Loucy (cell line): ENCODE results near the gene SDCCAG8.

Source experiments
- H2AFZ ChIP-seq: fragments of 200-600 bp; sonication (generic); 2 replicates; pipeline ENCODE4 v1.6.0; 2016; ENCODE audit warnings: antibody characterized with exemption, mild to moderate bottlenecking, low read length, moderate library complexity
- H3F3A ChIP-seq: fragments of 200-600 bp; 2 replicates; pipeline ENCODE4 v1.6.0; 2016; ENCODE audit warnings: antibody characterized with exemption, low read depth, mild to moderate bottlenecking
- H3K27me3 ChIP-seq: fragments of 200-600 bp; sonication (generic); 2 replicates; pipeline ENCODE4 v1.6.1; 2014; ENCODE audit warnings: low read length, mild to moderate bottlenecking; ENCODE audit not compliant: insufficient read depth, poor library complexity, severe bottlenecking
- H3K36me3 ChIP-seq: fragments of 200-600 bp; sonication (generic); 2 replicates; pipeline ENCODE4 v1.6.1; 2016; ENCODE audit warnings: low read length; ENCODE audit not compliant: insufficient read depth
- H3K4me1 ChIP-seq: fragments of 200-600 bp; sonication (generic); 2 replicates; pipeline ENCODE4 v1.5.1; 2014; ENCODE audit warnings: low read length, mild to moderate bottlenecking; ENCODE audit not compliant: insufficient read depth, poor library complexity, severe bottlenecking
- H3K4me2 ChIP-seq: fragments of 200-600 bp; sonication (generic); 2 replicates; pipeline ENCODE4 v1.6.0; 2014; ENCODE audit warnings: antibody characterized with exemption, low read length, low read depth, mild to moderate bottlenecking; ENCODE audit not compliant: poor library complexity, severe bottlenecking
- H3K4me3 ChIP-seq: fragments of 200-600 bp; sonication (generic); 2 replicates; pipeline ENCODE4 v1.5.1; 2014; ENCODE audit warnings: low read length, mild to moderate bottlenecking, mixed read lengths; ENCODE audit not compliant: poor library complexity, severe bottlenecking
- H3K79me2 ChIP-seq: fragments of 200-600 bp; sonication (generic); 2 replicates; pipeline ENCODE4 v1.6.1; 2014; ENCODE audit warnings: low read length; ENCODE audit not compliant: insufficient read depth
- H3K9ac ChIP-seq: fragments of 200-600 bp; sonication (generic); 2 replicates; pipeline ENCODE4 v1.6.0; 2014; ENCODE audit warnings: mild to moderate bottlenecking, low read depth, low read length, moderate library complexity; ENCODE audit not compliant: poor library complexity, severe bottlenecking
- H3K9me2 ChIP-seq: fragments of 200-600 bp; sonication (generic); replicated peaks from 2 replicates; pipeline ENCODE4 v1.6.1; 2016; ENCODE audit warnings: low read depth, low read length, mixed read lengths
- H3K9me3 ChIP-seq: fragments of 200-600 bp; sonication (generic); 2 replicates; pipeline ENCODE4 v1.6.1; 2014; ENCODE audit warnings: mild to moderate bottlenecking, antibody characterized with exemption, low read length, low read depth; ENCODE audit not compliant: insufficient read depth
- H4K20me1 ChIP-seq: fragments of 200-600 bp; sonication (generic); 2 replicates; pipeline ENCODE4 v1.6.0; 2014; ENCODE audit warnings: antibody characterized with exemption, low read length, mild to moderate bottlenecking; ENCODE audit not compliant: insufficient read depth, poor library complexity, severe bottlenecking
- EZH2phosphoT487 ChIP-seq: fragments of 200-600 bp; IDR thresholded peaks from 2 replicates; pipeline ENCODE4 v1.6.1; 2018; ENCODE audit warnings: antibody characterized with exemption, mild to moderate bottlenecking, moderate library complexity, borderline replicate concordance
- TF ChIP-seq, protein P1 (sequence below): fragments of 200-600 bp; sonication (generic); conservative IDR thresholded peaks from 2 replicates; pipeline ENCODE4 v1.5.1; 2014; ENCODE audit warnings: mild to moderate bottlenecking, antibody characterized with exemption, low read length

The SDCCAG8 gene

GRCh38 chr1:243431591-243431990 lies 175.8 kb downstream of the SDCCAG8 start:
- H3K4me3 ChIP-seq: no peak overlapping the region
- no peaks in the 10 kb centered on the region for H3K27me3 ChIP-seq

GRCh38 chr1:243432136-243432535 lies 176.3 kb downstream of the SDCCAG8 start:
- Histone ChIP-seq H3K4me1 (no peaks in the 10 kb centered on the region), H3K4me3 (no peak overlapping the region), H3K27me3 (no peaks in the 10 kb centered on the region), H3K9ac (no peak overlapping the region), H3K4me2 (no peak overlapping the region), H2AFZ (no peak overlapping the region), H3F3A (no peaks in the 10 kb centered on the region), H3K9me3 (no peaks in the 10 kb centered on the region), H3K36me3 (no peaks in the 10 kb centered on the region), H3K79me2 (no peaks in the 10 kb centered on the region), H3K9me2 (no peaks in the 10 kb centered on the region), H4K20me1 (no peaks in the 10 kb centered on the region)
- TF ChIP-seq, protein P1, sequence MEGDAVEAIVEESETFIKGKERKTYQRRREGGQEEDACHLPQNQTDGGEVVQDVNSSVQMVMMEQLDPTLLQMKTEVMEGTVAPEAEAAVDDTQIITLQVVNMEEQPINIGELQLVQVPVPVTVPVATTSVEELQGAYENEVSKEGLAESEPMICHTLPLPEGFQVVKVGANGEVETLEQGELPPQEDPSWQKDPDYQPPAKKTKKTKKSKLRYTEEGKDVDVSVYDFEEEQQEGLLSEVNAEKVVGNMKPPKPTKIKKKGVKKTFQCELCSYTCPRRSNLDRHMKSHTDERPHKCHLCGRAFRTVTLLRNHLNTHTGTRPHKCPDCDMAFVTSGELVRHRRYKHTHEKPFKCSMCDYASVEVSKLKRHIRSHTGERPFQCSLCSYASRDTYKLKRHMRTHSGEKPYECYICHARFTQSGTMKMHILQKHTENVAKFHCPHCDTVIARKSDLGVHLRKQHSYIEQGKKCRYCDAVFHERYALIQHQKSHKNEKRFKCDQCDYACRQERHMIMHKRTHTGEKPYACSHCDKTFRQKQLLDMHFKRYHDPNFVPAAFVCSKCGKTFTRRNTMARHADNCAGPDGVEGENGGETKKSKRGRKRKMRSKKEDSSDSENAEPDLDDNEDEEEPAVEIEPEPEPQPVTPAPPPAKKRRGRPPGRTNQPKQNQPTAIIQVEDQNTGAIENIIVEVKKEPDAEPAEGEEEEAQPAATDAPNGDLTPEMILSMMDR: no peak
- no peak for TF ChIP-seq EZH2phosphoT487

More at GRCh38 chr1:243431591-243431990, 175.8 kb downstream of the SDCCAG8 start:
- H2AFZ ChIP-seq: no peak overlapping the region
- H3K4me2 ChIP-seq: no peak overlapping the region
- H3K9me2 ChIP-seq: no peaks in the 10 kb centered on the region
- H3K9me3 ChIP-seq: no peaks in the 10 kb centered on the region
- H3K79me2 ChIP-seq: no peaks in the 10 kb centered on the region
- no peaks in the 10 kb centered on the region for H3K4me1 ChIP-seq
- no peak for TF ChIP-seq EZH2phosphoT487
- TF ChIP-seq, protein P1: no peak
- H3F3A ChIP-seq: no peaks in the 10 kb centered on the region
- H3K9ac ChIP-seq: no peak overlapping the region
- H4K20me1 ChIP-seq: no peaks in the 10 kb centered on the region
- peaks cover 3% of the 10 kb centered on the region; the same call in 1 of the 2 replicates for H3K36me3 ChIP-seq

DNA sequence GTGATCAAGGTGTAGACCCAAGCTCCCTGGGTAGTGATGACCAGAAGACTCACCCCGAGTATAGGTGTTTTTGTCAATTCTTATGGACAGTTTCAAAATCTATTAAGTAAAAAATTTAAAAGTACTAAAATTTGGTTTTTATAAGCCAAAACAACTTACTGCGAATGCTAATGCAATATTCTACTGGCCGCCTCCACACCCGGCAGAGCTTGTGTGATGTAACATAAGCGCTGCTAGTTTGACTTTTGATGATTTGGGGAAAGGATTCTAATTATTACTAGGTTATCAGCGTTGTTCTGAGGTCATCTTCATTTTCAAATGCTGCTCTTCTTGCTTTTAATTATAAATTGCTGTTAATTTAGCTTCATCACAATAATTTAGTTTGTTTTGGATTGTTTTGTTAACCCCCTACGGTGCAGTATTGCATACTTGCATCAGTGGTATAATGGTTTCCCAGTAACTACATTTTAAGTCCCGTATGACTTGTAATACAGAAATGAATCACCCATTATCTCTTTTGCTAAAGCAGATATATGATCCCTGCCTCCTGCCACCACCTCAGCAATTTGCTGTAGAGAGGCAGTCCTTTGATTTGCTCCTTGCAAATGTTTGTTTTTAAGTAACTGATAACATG lies 178.0 kb downstream of the SDCCAG8 start:
- H3K9me2 ChIP-seq: no peaks in the 10 kb centered on the region
- no peaks in the 10 kb centered on the region for H3K9me3 ChIP-seq
- H3F3A ChIP-seq: no peaks in the 10 kb centered on the region
- no peak overlapping the region for H3K4me3 ChIP-seq
- no peaks in the 10 kb centered on the region for H3K79me2 ChIP-seq
- TF ChIP-seq, protein P1: no peak
- no peak for TF ChIP-seq EZH2phosphoT487
- H3K36me3 ChIP-seq: no peaks in the 10 kb centered on the region
- H3K4me1 ChIP-seq: peaks cover 6% of the 10 kb centered on the region
- H4K20me1 ChIP-seq: no peaks in the 10 kb centered on the region
- no peak overlapping the region for H3K4me2 ChIP-seq
- no peak overlapping the region for H2AFZ ChIP-seq
- no peak overlapping the region for H3K9ac ChIP-seq
- no peaks in the 10 kb centered on the region for H3K27me3 ChIP-seq
